Measurements from ENCODE around the gene CD300LD. TPM values are rescaled to one million over a fixed set of nuclear protein-coding genes. Genes with fewer than 3 reads are reported as not detected.

CD300LD gene
- total and polyA plus RNA-seq, 2 of the 8 experiments (the other 6 are each of a cell fraction or from before 2014, with no cell fraction given) = not detected

GRCh38 chr17:74608511-74608910 lies 16.4 kb upstream of the CD300LD start:
- Histone ChIP-seq H3K36me3 (ENCODE audit: control insufficient read depth in 2 of 4, insufficient read depth in 4 of 4, low read length in 3 of 4) (no peaks in the 10 kb centered on the region), H2BK20ac (ENCODE audit: low read length) (no peak overlapping the region), H2BK15ac (ENCODE audit: low read length) (no peak overlapping the region), H2AFZ (ENCODE audit: low read length) (no peak overlapping the region), H3K4ac (replicated peaks; ENCODE audit: insufficient read length, low read depth, low read length) (no peak overlapping the region), H3K4me3 (ENCODE audit: extremely low read depth in 1 of 4, insufficient read depth in 2 of 4, low read depth in 3 of 4, low read length in 4 of 4) (no peak overlapping the region), H4K5ac (ENCODE audit: insufficient read length, low read depth, low read length) (no peak overlapping the region), H3K9me3 (ENCODE audit: insufficient read depth in 2 of 2, low read depth in 1 of 2, low read length in 1 of 2) (no peaks in the 10 kb centered on the region), H4K8ac (ENCODE audit: extremely low read depth, insufficient read depth, low read length) (no peak overlapping the region), H3K23me2 (ENCODE audit: low read depth, low read length) (no peaks in the 10 kb centered on the region; the same call in 1 of the 2 replicates), H4K20me1 (replicated peaks in 1 of 2; ENCODE audit: control insufficient read depth in 1 of 2, insufficient read depth in 2 of 2, low read length in 2 of 2) (no peaks in the 10 kb centered on the region), H3K79me2 (ENCODE audit: control insufficient read depth in 1 of 2, insufficient read depth in 2 of 2, low read length in 2 of 2) (no peaks in the 10 kb centered on the region), H3K18ac (ENCODE audit: extremely low read depth, low read length) (no peak overlapping the region), H3K4me1 (replicated peaks in 1 of 4; ENCODE audit: control insufficient read depth in 3 of 4, insufficient read depth in 4 of 4, low read length in 3 of 4) (no peaks in the 10 kb centered on the region), H2BK120ac (replicated peaks; ENCODE audit: low read depth, low read length) (no peak overlapping the region), H2AK5ac (ENCODE audit: low read depth, low read length) (no peak overlapping the region), H3K23ac (ENCODE audit: insufficient read length) (no peak overlapping the region), H2BK5ac (ENCODE audit: low read depth, low read length) (no peak overlapping the region), H2BK12ac (ENCODE audit: low read depth, low read length) (no peak overlapping the region), H3K27me3 (replicated peaks in 1 of 4; ENCODE audit: control insufficient read depth in 3 of 4, extremely low read depth in 1 of 4, insufficient read depth in 3 of 4, low read length in 3 of 4) (peaks cover 0 to 7% (median 0%) of the 10 kb centered on the region in 4 experiments; a peak in 3 of 7 replicates), H3K79me1 (ENCODE audit: low read depth, low read length) (no peaks in the 10 kb centered on the region), H3K27ac (ENCODE audit: low read depth, low read length) (no peak overlapping the region), H3K56ac (replicated peaks; ENCODE audit: insufficient read length, low read depth, low read length) (no peak overlapping the region), H3K14ac (ENCODE audit: insufficient read length) (no peak overlapping the region), H3K4me2 (ENCODE audit: insufficient read depth in 1 of 2, low read depth in 2 of 2, low read length in 2 of 2) (no peak overlapping the region), H4K91ac (replicated peaks; ENCODE audit: insufficient read length, low read length) (no peak overlapping the region), H3K9ac (replicated peaks in 1 of 4; ENCODE audit: extremely low read depth in 1 of 4, low read depth in 3 of 4, low read length in 3 of 4) (no peak overlapping the region)
- ChIA-PET POLR2A (ENCODE audit: partially characterized antibody) (no interaction called here), CTCF (ENCODE audit: partially characterized antibody) (interaction anchor here (0.6 kb wide), 2 partner anchors 128 to 366 kb away, joined by 3 to 4 read pairs; no protein-coding TSS in a partner anchor)
- WGBS, 2 experiments (ENCODE audit: extremely low coverage in 1 of 2, insufficient coverage in 1 of 2, insufficient read length in 1 of 2, insufficient replicate concordance in 2 of 2, low coverage in 1 of 2, low lambda C conversion rate in 2 of 2, missing lambda C conversion rate in 1 of 2) = 91% methylated on average over 3 of the region's 3 CpGs; no CpG with 5 or more reads in 1 of the 2 experiments
- TF ChIP-seq CEBPB (IDR thresholded peaks at IDR 0.05; ENCODE audit: low read depth, low read length) = no peak
- TF ChIP-seq ZNF274 (IDR thresholded peaks at IDR 0.05; ENCODE audit: borderline replicate concordance, extremely low read depth, low read length) = no peak
- no peak for TF ChIP-seq SP4 (IDR thresholded peaks at IDR 0.05; ENCODE audit: low read length)
- TF ChIP-seq POU5F1 (IDR thresholded peaks at IDR 0.05; ENCODE audit: low read depth, low read length) = no peak
- no peak for TF ChIP-seq YY1 (IDR thresholded peaks at IDR 0.05; ENCODE audit: low read depth, low read length)
- TF ChIP-seq BRCA1 (IDR thresholded peaks at IDR 0.05; ENCODE audit: low read depth, low read length) = no peak
- no peak for TF ChIP-seq CHD2 (IDR thresholded peaks at IDR 0.05; ENCODE audit: low read length)
- TF ChIP-seq GTF2F1 (IDR thresholded peaks at IDR 0.05; ENCODE audit: borderline replicate concordance, low read depth, low read length) = no peak
- no peak for TF ChIP-seq TCF12 (IDR thresholded peaks at IDR 0.05; ENCODE audit: low read depth, low read length)
- no peak for TF ChIP-seq CBX5 (IDR thresholded peaks at IDR 0.05; ENCODE audit: low read depth, low read length)
- no peak for TF ChIP-seq RBBP5 (IDR thresholded peaks at IDR 0.05; ENCODE audit: borderline replicate concordance, low read depth, low read length)
- no peak for TF ChIP-seq RAD21 (IDR thresholded peaks at IDR 0.05 in 1 of 2, conservative IDR thresholded peaks at IDR 0.05 in 1 of 2; ENCODE audit: low read depth in 2 of 2, low read length in 2 of 2)
- no peak for TF ChIP-seq USF2 (IDR thresholded peaks at IDR 0.05; ENCODE audit: low read length)
- no peak for TF ChIP-seq JUND (IDR thresholded peaks at IDR 0.05; ENCODE audit: low read length)
- DNase-seq (ENCODE audit: low read depth in 1 of 2, low spot score in 2 of 2) (no peak), FAIRE-seq (no peak)

Data from H1 (cell line).